H9 (cell line): ENCODE results near the gene RIPK1. TPM values are rescaled to one million over a fixed set of nuclear protein-coding genes. Genes with fewer than 3 reads are reported as not detected.

Source experiments
- DNase-seq: peaks from one replicate; pipeline ENCODE4 v3.0.0-alpha.2; 2017
- H2AFZ ChIP-seq: one replicate; pipeline ENCODE4 v1.6.1; 2013; ENCODE audit warnings: mild to moderate bottlenecking, low read length, control low read depth, moderate library complexity
- H2AK5ac ChIP-seq: 2 replicates; pipeline ENCODE4 v1.6.1; 2013; ENCODE audit warnings: low read length, control low read depth, mixed read lengths; ENCODE audit not compliant: insufficient read length
- H2BK120ac ChIP-seq: one replicate; pipeline ENCODE4 v1.6.1; 2013; ENCODE audit warnings: low read depth, mild to moderate bottlenecking, low read length, control low read depth, inconsistent platforms; ENCODE audit not compliant: poor library complexity, severe bottlenecking
- H2BK12ac ChIP-seq: 2 replicates; pipeline ENCODE4 v1.6.1; 2013; ENCODE audit warnings: low read length, control low read depth, mixed read lengths, low read depth; ENCODE audit not compliant: insufficient read length
- H2BK15ac ChIP-seq: 2 replicates; pipeline ENCODE4 v1.6.1; 2013; ENCODE audit warnings: low read depth, low read length, control low read depth
- H2BK20ac ChIP-seq: one replicate; pipeline ENCODE4 v1.6.1; 2013; ENCODE audit warnings: low read depth, mild to moderate bottlenecking, low read length, control low read depth, inconsistent platforms; ENCODE audit not compliant: poor library complexity, severe bottlenecking
- H2BK5ac ChIP-seq: 2 replicates; pipeline ENCODE4 v1.6.1; 2013; ENCODE audit warnings: low read length, control low read depth, mixed read lengths; ENCODE audit not compliant: insufficient read length
- H3K14ac ChIP-seq: 2 replicates; pipeline ENCODE4 v1.6.1; 2013; ENCODE audit warnings: low read length, control low read depth; ENCODE audit not compliant: insufficient read depth
- H3K18ac ChIP-seq: 2 replicates; pipeline ENCODE4 v1.6.1; 2013; ENCODE audit warnings: low read depth, mild to moderate bottlenecking, mixed read lengths, low read length, control low read depth; ENCODE audit not compliant: insufficient read length
- H3K23ac ChIP-seq: 2 replicates; pipeline ENCODE4 v1.6.1; 2013; ENCODE audit warnings: low read length, control low read depth, mixed read lengths, low read depth; ENCODE audit not compliant: insufficient read length
- H3K23me2 ChIP-seq: 2 replicates; pipeline ENCODE4 v1.6.1; 2013; ENCODE audit warnings: low read depth, mild to moderate bottlenecking, mixed read lengths, low read length, control low read depth; ENCODE audit not compliant: insufficient read length, poor library complexity, severe bottlenecking
- H3K27ac ChIP-seq: 2 replicates; pipeline ENCODE4 v1.5.1; 2013; ENCODE audit warnings: low read length, control low read depth, mixed read lengths, low read depth; ENCODE audit not compliant: insufficient read length
- H3K27me3 ChIP-seq: 2 replicates; pipeline ENCODE4 v1.6.1; 2013; ENCODE audit warnings: low read length, control low read depth, inconsistent platforms; ENCODE audit not compliant: insufficient read depth
- H3K4ac ChIP-seq: 2 replicates; pipeline ENCODE4 v1.6.1; 2013; ENCODE audit warnings: low read depth, mild to moderate bottlenecking, control low read depth, inconsistent platforms, low read length, moderate library complexity
- H3K4me1 ChIP-seq: 2 replicates; pipeline ENCODE4 v1.6.1; 2013; ENCODE audit warnings: low read length, control low read depth, inconsistent platforms; ENCODE audit not compliant: insufficient read depth
- H3K4me2 ChIP-seq: 2 replicates; pipeline ENCODE4 v1.6.1; 2013; ENCODE audit warnings: low read length, control low read depth, mixed read lengths; ENCODE audit not compliant: insufficient read length, insufficient read depth
- H3K56ac ChIP-seq: 2 replicates; pipeline ENCODE4 v1.6.1; 2013; ENCODE audit warnings: low read depth, mild to moderate bottlenecking, mixed read lengths, low read length, control low read depth; ENCODE audit not compliant: insufficient read length
- H3K79me1 ChIP-seq: 2 replicates; pipeline ENCODE4 v1.6.1; 2013; ENCODE audit warnings: low read depth, mild to moderate bottlenecking, moderate library complexity, low read length, control low read depth, inconsistent platforms; ENCODE audit not compliant: insufficient read depth, poor library complexity, severe bottlenecking
- H3K79me2 ChIP-seq: 2 replicates; pipeline ENCODE4 v1.6.1; 2013; ENCODE audit warnings: low read length, control low read depth, inconsistent platforms; ENCODE audit not compliant: insufficient read depth
- H3K9ac ChIP-seq: 2 replicates; pipeline ENCODE4 v1.6.1; 2013; ENCODE audit warnings: low read length, control low read depth, mixed read lengths; ENCODE audit not compliant: insufficient read length; ENCODE audit errors: extremely low read depth
- H3K9me3 ChIP-seq: one replicate; pipeline ENCODE4 v1.6.1; 2013; ENCODE audit warnings: low read depth, low read length, inconsistent platforms; ENCODE audit not compliant: control insufficient read depth
- H3T11ph ChIP-seq: one replicate; pipeline ENCODE4 v1.6.1; 2013; ENCODE audit warnings: mild to moderate bottlenecking, low read length, control low read depth, inconsistent platforms
- H4K20me1 ChIP-seq: one replicate; pipeline ENCODE4 v1.6.1; 2013; ENCODE audit not compliant: control insufficient read depth, insufficient read length, insufficient read depth
- H4K5ac ChIP-seq: 2 replicates; pipeline ENCODE4 v1.6.1; 2013; ENCODE audit warnings: low read depth, mild to moderate bottlenecking, mixed read lengths, low read length, control low read depth; ENCODE audit not compliant: insufficient read length
- H4K8ac ChIP-seq: replicated peaks from 2 replicates; pipeline ENCODE4 v1.6.1; 2013; ENCODE audit warnings: low read length, control low read depth, mixed read lengths, low read depth; ENCODE audit not compliant: insufficient read length
- H4K91ac ChIP-seq: 2 replicates; pipeline ENCODE4 v1.6.1; 2013; ENCODE audit warnings: low read depth, mild to moderate bottlenecking, moderate library complexity, mixed read lengths, low read length, control low read depth; ENCODE audit not compliant: insufficient read length
- H3K27ac Mint-ChIP-seq, 3 experiments: 2 replicates in 2 of 3; 3 replicates in 1 of 3; pipeline ENCODE4 v1.8.0; 2020 to 2021; ENCODE audit warnings: mixed read lengths in 3 of 3, mild to moderate bottlenecking in 1 of 3, moderate library complexity in 1 of 3
- H3K27me3 Mint-ChIP-seq: 2 replicates; pipeline ENCODE4 v1.8.0; 2021; ENCODE audit warnings: low read depth, mild to moderate bottlenecking, moderate library complexity, mixed read lengths
- H3K36me3 Mint-ChIP-seq, 3 experiments: 2 replicates in 2 of 3; 3 replicates in 1 of 3; pipeline ENCODE4 v1.8.0; 2020 to 2021; ENCODE audit warnings: low read depth in 3 of 3, mixed read lengths in 3 of 3; ENCODE audit not compliant: insufficient read depth in 1 of 3
- H3K4me1 Mint-ChIP-seq, 2 experiments: 2 replicates each; pipeline ENCODE4 v1.8.0; 2020; ENCODE audit warnings: mixed read lengths in 2 of 2
- H3K4me3 Mint-ChIP-seq, 2 experiments: 2 replicates in 1 of 2; 3 replicates in 1 of 2; pipeline ENCODE4 v1.8.0; 2020 to 2021; ENCODE audit warnings: mild to moderate bottlenecking in 2 of 2, mixed read lengths in 2 of 2, moderate library complexity in 1 of 2
- H3K9me3 Mint-ChIP-seq, 2 experiments: 2 replicates in 1 of 2; 3 replicates in 1 of 2; pipeline ENCODE4 v1.8.0; 2020; ENCODE audit warnings: mild to moderate bottlenecking in 2 of 2, mixed read lengths in 2 of 2, moderate library complexity in 1 of 2
- WGBS: extraction: QIAGEN DNeasy Blood & Tissue Kit; methylation state at CpG from one replicate; pipeline ENCODE4 v1.1.7; 2013; ENCODE audit warnings: missing lambda C conversion rate, low lambda C conversion rate, mixed read lengths; ENCODE audit not compliant: insufficient read length; ENCODE audit errors: extremely low coverage; 5-methylcytosine and 5-hydroxymethylcytosine counted together
- total RNA-seq: library from RNA; stranded (reverse); gene quantifications from 2 replicates; pipeline ENCODE4 v1.2.1, GENCODE V29; 2021
- TF ChIP-seq, protein P1 (sequence below): fragments of 200-600 bp; sonication (generic); conservative IDR thresholded peaks from 3 replicates; pipeline ENCODE4 v1.8.0; 2021; ENCODE audit warnings: antibody characterized with exemption, mild to moderate bottlenecking

The RIPK1 gene
- total RNA-seq, 1 experiment from 2014 or later = 24.6 TPM

DNA sequence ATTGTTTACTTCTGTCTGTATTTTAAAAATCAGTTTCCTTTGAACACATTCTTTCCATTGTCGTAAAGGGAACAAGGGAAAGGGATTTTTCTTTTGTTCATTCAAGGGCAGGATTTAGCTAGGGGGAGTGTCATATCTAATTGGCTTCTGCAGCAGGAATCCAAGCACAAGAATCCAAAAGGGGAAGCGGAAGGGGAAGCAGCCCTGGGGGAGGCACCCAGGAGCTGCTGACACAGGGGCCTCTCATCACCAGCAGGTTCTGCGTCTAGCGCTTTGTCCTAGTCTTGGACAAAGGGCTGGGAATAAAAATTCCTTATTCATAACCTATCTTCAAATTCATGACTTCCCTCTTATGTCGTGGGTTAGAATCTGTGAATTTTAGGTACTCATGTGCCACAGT lies 13.7 kb downstream of the RIPK1 start:
- Histone ChIP-seq H2BK120ac (no peak overlapping the region), H3K18ac (no peak overlapping the region), H2BK12ac (no peak overlapping the region), H3K4ac (no peak overlapping the region), H3K9ac (no peak overlapping the region), H3K27me3 (no peaks in the 10 kb centered on the region), H4K5ac (no peak overlapping the region), H3K79me2 (no peaks in the 10 kb centered on the region), H4K8ac (no peak overlapping the region), H3K23me2 (no peaks in the 10 kb centered on the region), H3T11ph (no peak overlapping the region), H4K20me1 (no peaks in the 10 kb centered on the region), H3K27ac (no peak overlapping the region), H3K4me2 (no peak overlapping the region), H3K23ac (no peak overlapping the region), H4K91ac (no peak overlapping the region), H2BK20ac (no peak overlapping the region), H2BK5ac (no peak overlapping the region), H3K9me3 (peaks cover 30% of the 10 kb centered on the region), H2AFZ (no peak overlapping the region), H3K4me1 (no peaks in the 10 kb centered on the region; the same call in 1 of the 2 replicates), H2AK5ac (no peak overlapping the region), H3K79me1 (no peaks in the 10 kb centered on the region), H2BK15ac (no peak overlapping the region), H3K56ac (no peak overlapping the region), H3K14ac (no peak overlapping the region)
- TF ChIP-seq, protein P1, sequence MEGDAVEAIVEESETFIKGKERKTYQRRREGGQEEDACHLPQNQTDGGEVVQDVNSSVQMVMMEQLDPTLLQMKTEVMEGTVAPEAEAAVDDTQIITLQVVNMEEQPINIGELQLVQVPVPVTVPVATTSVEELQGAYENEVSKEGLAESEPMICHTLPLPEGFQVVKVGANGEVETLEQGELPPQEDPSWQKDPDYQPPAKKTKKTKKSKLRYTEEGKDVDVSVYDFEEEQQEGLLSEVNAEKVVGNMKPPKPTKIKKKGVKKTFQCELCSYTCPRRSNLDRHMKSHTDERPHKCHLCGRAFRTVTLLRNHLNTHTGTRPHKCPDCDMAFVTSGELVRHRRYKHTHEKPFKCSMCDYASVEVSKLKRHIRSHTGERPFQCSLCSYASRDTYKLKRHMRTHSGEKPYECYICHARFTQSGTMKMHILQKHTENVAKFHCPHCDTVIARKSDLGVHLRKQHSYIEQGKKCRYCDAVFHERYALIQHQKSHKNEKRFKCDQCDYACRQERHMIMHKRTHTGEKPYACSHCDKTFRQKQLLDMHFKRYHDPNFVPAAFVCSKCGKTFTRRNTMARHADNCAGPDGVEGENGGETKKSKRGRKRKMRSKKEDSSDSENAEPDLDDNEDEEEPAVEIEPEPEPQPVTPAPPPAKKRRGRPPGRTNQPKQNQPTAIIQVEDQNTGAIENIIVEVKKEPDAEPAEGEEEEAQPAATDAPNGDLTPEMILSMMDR = no peak
- WGBS = no CpG with 5 or more reads among the region's 5 CpGs
- DNase-seq = no peak
- H3K4me1 Mint-ChIP-seq = peaks cover 12 to 13% of the 10 kb centered on the region in 2 experiments
- H3K9me3 Mint-ChIP-seq = peaks cover 26 to 36% of the 10 kb centered on the region in 2 experiments
- no peak overlapping the region for H3K4me3 Mint-ChIP-seq
- H3K27me3 Mint-ChIP-seq = no peaks in the 10 kb centered on the region
- H3K27ac Mint-ChIP-seq = no peak overlapping the region
- H3K36me3 Mint-ChIP-seq = peaks cover 84 to 94% (median 91%) of the 10 kb centered on the region in 3 experiments
